ENCODE results near the gene KLF11.
"Not testable (repeated sequence)": the region's sequence is repeated elsewhere in the genome, so short reads cannot be mapped to it uniquely, and the experiment has no call there.

GRCh38 chr2:10011606-10012325, 31.6 kb upstream of the KLF11 start:
- not testable (repeated sequence) for TF ChIP-seq POLR2A, EP300 (IDR thresholded peaks at IDR 0.05)
- TF ChIP-seq, protein P1, sequence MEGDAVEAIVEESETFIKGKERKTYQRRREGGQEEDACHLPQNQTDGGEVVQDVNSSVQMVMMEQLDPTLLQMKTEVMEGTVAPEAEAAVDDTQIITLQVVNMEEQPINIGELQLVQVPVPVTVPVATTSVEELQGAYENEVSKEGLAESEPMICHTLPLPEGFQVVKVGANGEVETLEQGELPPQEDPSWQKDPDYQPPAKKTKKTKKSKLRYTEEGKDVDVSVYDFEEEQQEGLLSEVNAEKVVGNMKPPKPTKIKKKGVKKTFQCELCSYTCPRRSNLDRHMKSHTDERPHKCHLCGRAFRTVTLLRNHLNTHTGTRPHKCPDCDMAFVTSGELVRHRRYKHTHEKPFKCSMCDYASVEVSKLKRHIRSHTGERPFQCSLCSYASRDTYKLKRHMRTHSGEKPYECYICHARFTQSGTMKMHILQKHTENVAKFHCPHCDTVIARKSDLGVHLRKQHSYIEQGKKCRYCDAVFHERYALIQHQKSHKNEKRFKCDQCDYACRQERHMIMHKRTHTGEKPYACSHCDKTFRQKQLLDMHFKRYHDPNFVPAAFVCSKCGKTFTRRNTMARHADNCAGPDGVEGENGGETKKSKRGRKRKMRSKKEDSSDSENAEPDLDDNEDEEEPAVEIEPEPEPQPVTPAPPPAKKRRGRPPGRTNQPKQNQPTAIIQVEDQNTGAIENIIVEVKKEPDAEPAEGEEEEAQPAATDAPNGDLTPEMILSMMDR (IDR thresholded peaks at IDR 0.05) = not testable (repeated sequence)

Data from ovary (tissue), 3 donors.